H9 (cell line): ENCODE measurements around the gene ARHGAP31. TPM values are rescaled to one million over a fixed set of nuclear protein-coding genes. Genes with fewer than 3 reads are reported as not detected.

Source experiments
- DNase-seq: peaks from one replicate; pipeline ENCODE4 v3.0.0-alpha.2; 2017
- H2AFZ ChIP-seq: one replicate; pipeline ENCODE4 v1.6.1; 2013; ENCODE audit warnings: mild to moderate bottlenecking, low read length, control low read depth, moderate library complexity
- H2AK5ac ChIP-seq: 2 replicates; pipeline ENCODE4 v1.6.1; 2013; ENCODE audit warnings: low read length, control low read depth, mixed read lengths; ENCODE audit not compliant: insufficient read length
- H2BK120ac ChIP-seq: one replicate; pipeline ENCODE4 v1.6.1; 2013; ENCODE audit warnings: low read depth, mild to moderate bottlenecking, low read length, control low read depth, inconsistent platforms; ENCODE audit not compliant: poor library complexity, severe bottlenecking
- H2BK12ac ChIP-seq: 2 replicates; pipeline ENCODE4 v1.6.1; 2013; ENCODE audit warnings: low read length, control low read depth, mixed read lengths, low read depth; ENCODE audit not compliant: insufficient read length
- H2BK15ac ChIP-seq: 2 replicates; pipeline ENCODE4 v1.6.1; 2013; ENCODE audit warnings: low read depth, low read length, control low read depth
- H2BK20ac ChIP-seq: one replicate; pipeline ENCODE4 v1.6.1; 2013; ENCODE audit warnings: low read depth, mild to moderate bottlenecking, low read length, control low read depth, inconsistent platforms; ENCODE audit not compliant: poor library complexity, severe bottlenecking
- H2BK5ac ChIP-seq: 2 replicates; pipeline ENCODE4 v1.6.1; 2013; ENCODE audit warnings: low read length, control low read depth, mixed read lengths; ENCODE audit not compliant: insufficient read length
- H3K14ac ChIP-seq: 2 replicates; pipeline ENCODE4 v1.6.1; 2013; ENCODE audit warnings: low read length, control low read depth; ENCODE audit not compliant: insufficient read depth
- H3K18ac ChIP-seq: 2 replicates; pipeline ENCODE4 v1.6.1; 2013; ENCODE audit warnings: low read depth, mild to moderate bottlenecking, mixed read lengths, low read length, control low read depth; ENCODE audit not compliant: insufficient read length
- H3K23ac ChIP-seq: 2 replicates; pipeline ENCODE4 v1.6.1; 2013; ENCODE audit warnings: low read length, control low read depth, mixed read lengths, low read depth; ENCODE audit not compliant: insufficient read length
- H3K23me2 ChIP-seq: 2 replicates; pipeline ENCODE4 v1.6.1; 2013; ENCODE audit warnings: low read depth, mild to moderate bottlenecking, mixed read lengths, low read length, control low read depth; ENCODE audit not compliant: insufficient read length, poor library complexity, severe bottlenecking
- H3K27ac ChIP-seq: 2 replicates; pipeline ENCODE4 v1.5.1; 2013; ENCODE audit warnings: low read length, control low read depth, mixed read lengths, low read depth; ENCODE audit not compliant: insufficient read length
- H3K27me3 ChIP-seq: 2 replicates; pipeline ENCODE4 v1.6.1; 2013; ENCODE audit warnings: low read length, control low read depth, inconsistent platforms; ENCODE audit not compliant: insufficient read depth
- H3K4ac ChIP-seq: 2 replicates; pipeline ENCODE4 v1.6.1; 2013; ENCODE audit warnings: low read depth, mild to moderate bottlenecking, control low read depth, inconsistent platforms, low read length, moderate library complexity
- H3K4me1 ChIP-seq: 2 replicates; pipeline ENCODE4 v1.6.1; 2013; ENCODE audit warnings: low read length, control low read depth, inconsistent platforms; ENCODE audit not compliant: insufficient read depth
- H3K4me2 ChIP-seq: 2 replicates; pipeline ENCODE4 v1.6.1; 2013; ENCODE audit warnings: low read length, control low read depth, mixed read lengths; ENCODE audit not compliant: insufficient read length, insufficient read depth
- H3K56ac ChIP-seq: 2 replicates; pipeline ENCODE4 v1.6.1; 2013; ENCODE audit warnings: low read depth, mild to moderate bottlenecking, mixed read lengths, low read length, control low read depth; ENCODE audit not compliant: insufficient read length
- H3K79me1 ChIP-seq: 2 replicates; pipeline ENCODE4 v1.6.1; 2013; ENCODE audit warnings: low read depth, mild to moderate bottlenecking, moderate library complexity, low read length, control low read depth, inconsistent platforms; ENCODE audit not compliant: insufficient read depth, poor library complexity, severe bottlenecking
- H3K79me2 ChIP-seq: 2 replicates; pipeline ENCODE4 v1.6.1; 2013; ENCODE audit warnings: low read length, control low read depth, inconsistent platforms; ENCODE audit not compliant: insufficient read depth
- H3K9ac ChIP-seq: 2 replicates; pipeline ENCODE4 v1.6.1; 2013; ENCODE audit warnings: low read length, control low read depth, mixed read lengths; ENCODE audit not compliant: insufficient read length; ENCODE audit errors: extremely low read depth
- H3K9me3 ChIP-seq: one replicate; pipeline ENCODE4 v1.6.1; 2013; ENCODE audit warnings: low read depth, low read length, inconsistent platforms; ENCODE audit not compliant: control insufficient read depth
- H3T11ph ChIP-seq: one replicate; pipeline ENCODE4 v1.6.1; 2013; ENCODE audit warnings: mild to moderate bottlenecking, low read length, control low read depth, inconsistent platforms
- H4K20me1 ChIP-seq: one replicate; pipeline ENCODE4 v1.6.1; 2013; ENCODE audit not compliant: control insufficient read depth, insufficient read length, insufficient read depth
- H4K5ac ChIP-seq: 2 replicates; pipeline ENCODE4 v1.6.1; 2013; ENCODE audit warnings: low read depth, mild to moderate bottlenecking, mixed read lengths, low read length, control low read depth; ENCODE audit not compliant: insufficient read length
- H4K8ac ChIP-seq: replicated peaks from 2 replicates; pipeline ENCODE4 v1.6.1; 2013; ENCODE audit warnings: low read length, control low read depth, mixed read lengths, low read depth; ENCODE audit not compliant: insufficient read length
- H4K91ac ChIP-seq: 2 replicates; pipeline ENCODE4 v1.6.1; 2013; ENCODE audit warnings: low read depth, mild to moderate bottlenecking, moderate library complexity, mixed read lengths, low read length, control low read depth; ENCODE audit not compliant: insufficient read length
- H3K27ac Mint-ChIP-seq, 3 experiments: 2 replicates in 2 of 3; 3 replicates in 1 of 3; pipeline ENCODE4 v1.8.0; 2020 to 2021; ENCODE audit warnings: mixed read lengths in 3 of 3, mild to moderate bottlenecking in 1 of 3, moderate library complexity in 1 of 3
- H3K27me3 Mint-ChIP-seq: 2 replicates; pipeline ENCODE4 v1.8.0; 2021; ENCODE audit warnings: low read depth, mild to moderate bottlenecking, moderate library complexity, mixed read lengths
- H3K36me3 Mint-ChIP-seq, 3 experiments: 2 replicates in 2 of 3; 3 replicates in 1 of 3; pipeline ENCODE4 v1.8.0; 2020 to 2021; ENCODE audit warnings: low read depth in 3 of 3, mixed read lengths in 3 of 3; ENCODE audit not compliant: insufficient read depth in 1 of 3
- H3K4me1 Mint-ChIP-seq, 2 experiments: 2 replicates each; pipeline ENCODE4 v1.8.0; 2020; ENCODE audit warnings: mixed read lengths in 2 of 2
- H3K4me3 Mint-ChIP-seq, 2 experiments: 2 replicates in 1 of 2; 3 replicates in 1 of 2; pipeline ENCODE4 v1.8.0; 2020 to 2021; ENCODE audit warnings: mild to moderate bottlenecking in 2 of 2, mixed read lengths in 2 of 2, moderate library complexity in 1 of 2
- H3K9me3 Mint-ChIP-seq, 2 experiments: 2 replicates in 1 of 2; 3 replicates in 1 of 2; pipeline ENCODE4 v1.8.0; 2020; ENCODE audit warnings: mild to moderate bottlenecking in 2 of 2, mixed read lengths in 2 of 2, moderate library complexity in 1 of 2
- CTCF ChIP-seq: fragments of 200-600 bp; sonication (generic); conservative IDR thresholded peaks from 3 replicates; pipeline ENCODE4 v1.8.0; 2021; ENCODE audit warnings: antibody characterized with exemption, mild to moderate bottlenecking
- WGBS: extraction: QIAGEN DNeasy Blood & Tissue Kit; methylation state at CpG from one replicate; pipeline ENCODE4 v1.1.7; 2013; ENCODE audit warnings: missing lambda C conversion rate, low lambda C conversion rate, mixed read lengths; ENCODE audit not compliant: insufficient read length; ENCODE audit errors: extremely low coverage; 5-methylcytosine and 5-hydroxymethylcytosine counted together
- total RNA-seq: library from RNA; stranded (reverse); gene quantifications from 2 replicates; pipeline ENCODE4 v1.2.1, GENCODE V29; 2021

Gene ARHGAP31
- total RNA-seq, 1 experiment from 2014 or later = 2.2 TPM

DNA sequence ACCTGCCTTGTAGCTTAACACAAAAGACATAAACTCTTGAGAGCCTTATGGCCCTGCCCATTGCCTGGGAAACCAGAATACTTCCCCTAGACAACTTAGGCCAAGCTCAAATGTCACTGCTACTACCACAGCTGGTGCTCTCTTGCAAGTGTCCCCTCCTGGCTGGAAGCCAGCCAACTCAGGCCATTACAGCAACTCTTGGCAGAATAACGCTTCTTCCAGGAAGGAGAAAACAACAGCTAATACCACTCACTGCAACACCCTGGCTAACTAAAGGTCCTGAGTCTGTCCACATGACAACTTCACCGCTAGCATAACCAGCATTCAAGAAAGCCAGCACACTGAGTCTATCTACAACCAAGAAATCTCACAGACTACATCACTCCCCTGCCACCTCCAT, 48.4 kb upstream of the ARHGAP31 start:
- H3K27ac Mint-ChIP-seq = no peak overlapping the region
- Histone ChIP-seq H4K20me1 (no peaks in the 10 kb centered on the region), H2BK120ac (no peak overlapping the region), H3T11ph (no peak overlapping the region), H2BK15ac (no peak overlapping the region), H2AFZ (no peak overlapping the region), H2BK12ac (no peak overlapping the region), H4K5ac (no peak overlapping the region), H3K23me2 (no peaks in the 10 kb centered on the region), H3K14ac (no peak overlapping the region), H2BK5ac (no peak overlapping the region), H3K56ac (no peak overlapping the region), H4K91ac (no peak overlapping the region), H3K18ac (no peak overlapping the region), H3K23ac (no peak overlapping the region), H3K9ac (no peak overlapping the region), H2BK20ac (no peak overlapping the region), H3K79me2 (no peaks in the 10 kb centered on the region), H4K8ac (no peak overlapping the region), H3K9me3 (no peaks in the 10 kb centered on the region), H3K4ac (no peak overlapping the region), H3K27me3 (no peaks in the 10 kb centered on the region), H3K4me1 (no peaks in the 10 kb centered on the region), H3K27ac (no peak overlapping the region), H3K4me2 (no peak overlapping the region), H2AK5ac (no peak overlapping the region), H3K79me1 (no peaks in the 10 kb centered on the region)
- peaks cover 6 to 40% (median 18%) of the 10 kb centered on the region in 3 experiments; a peak in 5 of 7 replicates for H3K36me3 Mint-ChIP-seq
- H3K27me3 Mint-ChIP-seq = no peaks in the 10 kb centered on the region; the same call in 1 of the 2 replicates
- H3K4me3 Mint-ChIP-seq = no peak overlapping the region
- DNase-seq = no peak
- no CpG with 5 or more reads among the region's 2 CpGs for WGBS
- TF ChIP-seq CTCF = no peak
- H3K9me3 Mint-ChIP-seq = peaks cover 33% of the 10 kb centered on the region in 2 experiments
- peaks cover 20 to 25% of the 10 kb centered on the region in 2 experiments for H3K4me1 Mint-ChIP-seq
